Measurements from ENCODE around the gene SCGB3A1. TPM values are rescaled to one million over a fixed set of nuclear protein-coding genes. Genes with fewer than 3 reads are reported as not detected.

Gene SCGB3A1
- total RNA-seq, 1 experiment from 2014 or later = not detected

GRCh38 chr5:180593446-180594206, 2.3 kb upstream of the SCGB3A1 start:
- H3K4me1 ChIP-seq (ENCODE audit: low read length) = no peaks in the 10 kb centered on the region
- H3K9me2 ChIP-seq (replicated peaks; ENCODE audit: insufficient read depth, low read length) = no peaks in the 10 kb centered on the region
- no peak overlapping the region for H3K4me3 ChIP-seq (ENCODE audit: low read length)
- H3K9ac ChIP-seq (ENCODE audit: low read length) = no peak overlapping the region
- H3K36me3 ChIP-seq (ENCODE audit: insufficient read depth, low read length) = no peaks in the 10 kb centered on the region
- H3K27me3 ChIP-seq (ENCODE audit: low read length) = no peaks in the 10 kb centered on the region
- H4K20me1 ChIP-seq (ENCODE audit: insufficient read depth, low read depth, low read length) = no peaks in the 10 kb centered on the region
- no peak overlapping the region for H2AFZ ChIP-seq (ENCODE audit: low read length)
- H3K9me3 ChIP-seq (ENCODE audit: low read length) = no peaks in the 10 kb centered on the region
- H3K79me2 ChIP-seq (ENCODE audit: low read length) = no peaks in the 10 kb centered on the region
- no peak overlapping the region for H3K4me2 ChIP-seq (ENCODE audit: low read depth, low read length, poor library complexity, severe bottlenecking)
- DNase-seq = no peak
- H3K27ac ChIP-seq (ENCODE audit: low read length) = no peak overlapping the region

GRCh38 chr5:180592176-180592575, 877 bp upstream of the SCGB3A1 start:
- H2AFZ ChIP-seq (ENCODE audit: low read length) = no peak overlapping the region
- no peak overlapping the region for H3K9ac ChIP-seq (ENCODE audit: low read length)
- H3K36me3 ChIP-seq (ENCODE audit: insufficient read depth, low read length) = no peaks in the 10 kb centered on the region
- H3K9me3 ChIP-seq (ENCODE audit: low read length) = no peaks in the 10 kb centered on the region
- no peak for DNase-seq
- no peak overlapping the region for H3K4me3 ChIP-seq (ENCODE audit: low read length)
- H3K4me2 ChIP-seq (ENCODE audit: low read depth, low read length, poor library complexity, severe bottlenecking) = no peak overlapping the region
- H3K27me3 ChIP-seq (ENCODE audit: low read length) = no peaks in the 10 kb centered on the region
- no peaks in the 10 kb centered on the region for H3K9me2 ChIP-seq (replicated peaks; ENCODE audit: insufficient read depth, low read length)
- no peaks in the 10 kb centered on the region for H3K4me1 ChIP-seq (ENCODE audit: low read length)
- no peaks in the 10 kb centered on the region for H3K79me2 ChIP-seq (ENCODE audit: low read length)
- no peak overlapping the region for H3K27ac ChIP-seq (ENCODE audit: low read length)
- no peaks in the 10 kb centered on the region for H4K20me1 ChIP-seq (ENCODE audit: insufficient read depth, low read depth, low read length)

- no peak overlapping the region for H3K27ac ChIP-seq (ENCODE audit: low read length)
- no peak for DNase-seq
- H3K9ac ChIP-seq (ENCODE audit: low read length) = no peak overlapping the region
- H3K9me3 ChIP-seq (ENCODE audit: low read length) = no peaks in the 10 kb centered on the region
- no peak overlapping the region for H3K4me3 ChIP-seq (ENCODE audit: low read length)
- no peaks in the 10 kb centered on the region for H3K4me1 ChIP-seq (ENCODE audit: low read length)
- H3K4me2 ChIP-seq (ENCODE audit: low read depth, low read length, poor library complexity, severe bottlenecking) = no peak overlapping the region
- H3K79me2 ChIP-seq (ENCODE audit: low read length) = no peaks in the 10 kb centered on the region
- H3K9me2 ChIP-seq (replicated peaks; ENCODE audit: insufficient read depth, low read length) = no peaks in the 10 kb centered on the region
- no peaks in the 10 kb centered on the region for H3K27me3 ChIP-seq (ENCODE audit: low read length)
- H2AFZ ChIP-seq (ENCODE audit: low read length) = no peak overlapping the region
- no peaks in the 10 kb centered on the region for H4K20me1 ChIP-seq (ENCODE audit: insufficient read depth, low read depth, low read length)
- H3K36me3 ChIP-seq (ENCODE audit: insufficient read depth, low read length) = no peaks in the 10 kb centered on the region
Measured at GRCh38 chr5:180590543-180591310, 572 bp downstream of the SCGB3A1 start.

GRCh38 chr5:180589771-180590542, 1.3 kb downstream of the SCGB3A1 start:
- Histone ChIP-seq H3K36me3 (ENCODE audit: insufficient read depth, low read length) (no peaks in the 10 kb centered on the region), H3K9me2 (replicated peaks; ENCODE audit: insufficient read depth, low read length) (no peaks in the 10 kb centered on the region), H4K20me1 (ENCODE audit: insufficient read depth, low read depth, low read length) (no peaks in the 10 kb centered on the region), H3K79me2 (ENCODE audit: low read length) (no peaks in the 10 kb centered on the region), H3K4me1 (ENCODE audit: low read length) (no peaks in the 10 kb centered on the region), H3K9ac (ENCODE audit: low read length) (no peak overlapping the region), H3K4me2 (ENCODE audit: low read depth, low read length, poor library complexity, severe bottlenecking) (no peak overlapping the region), H2AFZ (ENCODE audit: low read length) (no peak overlapping the region), H3K9me3 (ENCODE audit: low read length) (no peaks in the 10 kb centered on the region), H3K4me3 (ENCODE audit: low read length) (no peak overlapping the region), H3K27ac (ENCODE audit: low read length) (no peak overlapping the region), H3K27me3 (ENCODE audit: low read length) (no peaks in the 10 kb centered on the region)
- no peak for DNase-seq

- no peak overlapping the region for H3K4me3 ChIP-seq (ENCODE audit: low read length)
- no peaks in the 10 kb centered on the region for H3K9me2 ChIP-seq (replicated peaks; ENCODE audit: insufficient read depth, low read length)
- H2AFZ ChIP-seq (ENCODE audit: low read length) = no peak overlapping the region
- H3K4me2 ChIP-seq (ENCODE audit: low read depth, low read length, poor library complexity, severe bottlenecking) = no peak overlapping the region
- no peak overlapping the region for H3K27ac ChIP-seq (ENCODE audit: low read length)
- H3K9me3 ChIP-seq (ENCODE audit: low read length) = no peaks in the 10 kb centered on the region
- no peaks in the 10 kb centered on the region for H4K20me1 ChIP-seq (ENCODE audit: insufficient read depth, low read depth, low read length)
- H3K4me1 ChIP-seq (ENCODE audit: low read length) = no peaks in the 10 kb centered on the region
- no peaks in the 10 kb centered on the region for H3K27me3 ChIP-seq (ENCODE audit: low read length)
- no peaks in the 10 kb centered on the region for H3K36me3 ChIP-seq (ENCODE audit: insufficient read depth, low read length)
- H3K79me2 ChIP-seq (ENCODE audit: low read length) = no peaks in the 10 kb centered on the region
- no peak for DNase-seq
- no peak overlapping the region for H3K9ac ChIP-seq (ENCODE audit: low read length)
Measured at GRCh38 chr5:180586870-180587269, 4.4 kb downstream of the SCGB3A1 start.

- Histone ChIP-seq H3K4me3 (ENCODE audit: low read length) (no peak overlapping the region), H3K79me2 (ENCODE audit: low read length) (no peaks in the 10 kb centered on the region), H3K9me3 (ENCODE audit: low read length) (no peaks in the 10 kb centered on the region), H3K27ac (ENCODE audit: low read length) (no peak overlapping the region), H4K20me1 (ENCODE audit: insufficient read depth, low read depth, low read length) (no peaks in the 10 kb centered on the region), H3K36me3 (ENCODE audit: insufficient read depth, low read length) (no peaks in the 10 kb centered on the region), H3K4me2 (ENCODE audit: low read depth, low read length, poor library complexity, severe bottlenecking) (no peak overlapping the region), H3K9me2 (replicated peaks; ENCODE audit: insufficient read depth, low read length) (no peaks in the 10 kb centered on the region), H3K27me3 (ENCODE audit: low read length) (no peaks in the 10 kb centered on the region), H2AFZ (ENCODE audit: low read length) (no peak overlapping the region), H3K4me1 (ENCODE audit: low read length) (no peaks in the 10 kb centered on the region), H3K9ac (ENCODE audit: low read length) (no peak overlapping the region)
- DNase-seq = no peak
Measured at GRCh38 chr5:180586204-180586603, 5.1 kb downstream of the SCGB3A1 start.

- Histone ChIP-seq H3K4me3 (ENCODE audit: low read length) (no peak overlapping the region), H2AFZ (ENCODE audit: low read length) (no peak overlapping the region), H3K9me3 (ENCODE audit: low read length) (no peaks in the 10 kb centered on the region), H3K4me2 (ENCODE audit: low read depth, low read length, poor library complexity, severe bottlenecking) (no peak overlapping the region), H3K27ac (ENCODE audit: low read length) (no peak overlapping the region), H3K36me3 (ENCODE audit: insufficient read depth, low read length) (no peaks in the 10 kb centered on the region), H3K9me2 (replicated peaks; ENCODE audit: insufficient read depth, low read length) (no peaks in the 10 kb centered on the region), H4K20me1 (ENCODE audit: insufficient read depth, low read depth, low read length) (no peaks in the 10 kb centered on the region), H3K79me2 (ENCODE audit: low read length) (no peaks in the 10 kb centered on the region), H3K4me1 (ENCODE audit: low read length) (no peaks in the 10 kb centered on the region), H3K9ac (ENCODE audit: low read length) (no peak overlapping the region), H3K27me3 (ENCODE audit: low read length) (no peaks in the 10 kb centered on the region)
- no peak for DNase-seq
Measured at GRCh38 chr5:180583738-180584137, 7.6 kb downstream of the SCGB3A1 start.

- Histone ChIP-seq H3K36me3 (ENCODE audit: insufficient read depth, low read length) (peaks cover 10% of the 10 kb centered on the region; the same call in 1 of the 2 replicates), H3K27me3 (ENCODE audit: low read length) (no peaks in the 10 kb centered on the region), H3K9me3 (ENCODE audit: low read length) (no peaks in the 10 kb centered on the region), H3K9me2 (replicated peaks; ENCODE audit: insufficient read depth, low read length) (no peaks in the 10 kb centered on the region), H3K27ac (ENCODE audit: low read length) (no peak overlapping the region), H3K9ac (ENCODE audit: low read length) (no peak overlapping the region), H2AFZ (ENCODE audit: low read length) (no peak overlapping the region), H3K4me1 (ENCODE audit: low read length) (peaks cover 6% of the 10 kb centered on the region; the same call in 1 of the 2 replicates), H4K20me1 (ENCODE audit: insufficient read depth, low read depth, low read length) (no peaks in the 10 kb centered on the region), H3K4me3 (ENCODE audit: low read length) (no peak overlapping the region), H3K79me2 (ENCODE audit: low read length) (no peaks in the 10 kb centered on the region), H3K4me2 (ENCODE audit: low read depth, low read length, poor library complexity, severe bottlenecking) (no peak overlapping the region)
- DNase-seq = no peak
Measured at GRCh38 chr5:180580681-180581080, 10.6 kb downstream of the SCGB3A1 start.
